ENCODE results near the gene TMEM208. TPM values are rescaled to one million over a fixed set of nuclear protein-coding genes. Genes with fewer than 3 reads are reported as not detected.

Gene TMEM208
- total and polyA plus RNA-seq, 2 of the 8 experiments (the other 6 are each of a cell fraction or from before 2014, with no cell fraction given) = 37.7 to 100.0 TPM

- no peak for TF ChIP-seq CHD2 (IDR thresholded peaks at IDR 0.05; ENCODE audit: low read length)
- TF ChIP-seq KDM5A (IDR thresholded peaks at IDR 0.05; ENCODE audit: low read length) = no peak
- TF ChIP-seq, protein P1, sequence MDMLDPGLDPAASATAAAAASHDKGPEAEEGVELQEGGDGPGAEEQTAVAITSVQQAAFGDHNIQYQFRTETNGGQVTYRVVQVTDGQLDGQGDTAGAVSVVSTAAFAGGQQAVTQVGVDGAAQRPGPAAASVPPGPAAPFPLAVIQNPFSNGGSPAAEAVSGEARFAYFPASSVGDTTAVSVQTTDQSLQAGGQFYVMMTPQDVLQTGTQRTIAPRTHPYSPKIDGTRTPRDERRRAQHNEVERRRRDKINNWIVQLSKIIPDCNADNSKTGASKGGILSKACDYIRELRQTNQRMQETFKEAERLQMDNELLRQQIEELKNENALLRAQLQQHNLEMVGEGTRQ (IDR thresholded peaks at IDR 0.05; ENCODE audit: low read length) = no peak
- no peak for TF ChIP-seq MAFK (IDR thresholded peaks at IDR 0.05; ENCODE audit: low read depth, low read length)
Observed at GRCh38 chr16:67269766-67270165, 42.8 kb downstream of the TMEM208 start (continued).
